Fibroblast of mammary gland (primary cell): ENCODE results near the gene TTC23L.

ENCODE experiments used
- DNase-seq: peaks from one replicate; pipeline ENCODE4 v3.0.0-alpha.2; 2010; ENCODE audit warnings: low read depth
- H3K4me3 ChIP-seq: 2 replicates; pipeline ENCODE4 v1.5.1; 2011; ENCODE audit warnings: low read depth, mild to moderate bottlenecking, low read length, moderate library complexity; ENCODE audit not compliant: control insufficient read depth
- TF ChIP-seq, protein P1 (sequence below): conservative IDR thresholded peaks from 2 replicates; pipeline ENCODE4 v1.5.1; 2011; ENCODE audit warnings: low read depth, low read length, inconsistent platforms; ENCODE audit not compliant: control insufficient read depth, insufficient read depth

The TTC23L gene

DNA sequence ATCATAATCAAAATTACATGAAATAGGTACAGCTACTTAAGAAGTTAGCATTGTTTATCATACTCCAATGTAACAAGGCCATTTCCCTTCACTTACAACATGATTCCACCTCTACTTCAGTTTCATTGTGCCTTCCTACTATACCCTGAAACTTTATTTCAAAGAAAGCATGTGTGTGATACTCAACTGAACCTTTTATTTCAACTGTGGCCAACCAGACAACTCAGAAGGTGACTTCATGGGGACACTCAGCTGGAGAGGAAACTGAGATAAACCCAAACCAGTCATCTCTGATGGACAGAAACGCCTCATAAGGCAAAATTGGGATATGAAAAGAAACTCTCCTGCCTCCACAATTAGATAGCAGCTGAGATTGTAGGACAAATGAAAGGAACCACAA lies 5.9 kb upstream of the TTC23L start:
- no peak overlapping the region for H3K4me3 ChIP-seq
- TF ChIP-seq, protein P1, sequence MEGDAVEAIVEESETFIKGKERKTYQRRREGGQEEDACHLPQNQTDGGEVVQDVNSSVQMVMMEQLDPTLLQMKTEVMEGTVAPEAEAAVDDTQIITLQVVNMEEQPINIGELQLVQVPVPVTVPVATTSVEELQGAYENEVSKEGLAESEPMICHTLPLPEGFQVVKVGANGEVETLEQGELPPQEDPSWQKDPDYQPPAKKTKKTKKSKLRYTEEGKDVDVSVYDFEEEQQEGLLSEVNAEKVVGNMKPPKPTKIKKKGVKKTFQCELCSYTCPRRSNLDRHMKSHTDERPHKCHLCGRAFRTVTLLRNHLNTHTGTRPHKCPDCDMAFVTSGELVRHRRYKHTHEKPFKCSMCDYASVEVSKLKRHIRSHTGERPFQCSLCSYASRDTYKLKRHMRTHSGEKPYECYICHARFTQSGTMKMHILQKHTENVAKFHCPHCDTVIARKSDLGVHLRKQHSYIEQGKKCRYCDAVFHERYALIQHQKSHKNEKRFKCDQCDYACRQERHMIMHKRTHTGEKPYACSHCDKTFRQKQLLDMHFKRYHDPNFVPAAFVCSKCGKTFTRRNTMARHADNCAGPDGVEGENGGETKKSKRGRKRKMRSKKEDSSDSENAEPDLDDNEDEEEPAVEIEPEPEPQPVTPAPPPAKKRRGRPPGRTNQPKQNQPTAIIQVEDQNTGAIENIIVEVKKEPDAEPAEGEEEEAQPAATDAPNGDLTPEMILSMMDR, result no peak
- DNase-seq, result no peak

DNA sequence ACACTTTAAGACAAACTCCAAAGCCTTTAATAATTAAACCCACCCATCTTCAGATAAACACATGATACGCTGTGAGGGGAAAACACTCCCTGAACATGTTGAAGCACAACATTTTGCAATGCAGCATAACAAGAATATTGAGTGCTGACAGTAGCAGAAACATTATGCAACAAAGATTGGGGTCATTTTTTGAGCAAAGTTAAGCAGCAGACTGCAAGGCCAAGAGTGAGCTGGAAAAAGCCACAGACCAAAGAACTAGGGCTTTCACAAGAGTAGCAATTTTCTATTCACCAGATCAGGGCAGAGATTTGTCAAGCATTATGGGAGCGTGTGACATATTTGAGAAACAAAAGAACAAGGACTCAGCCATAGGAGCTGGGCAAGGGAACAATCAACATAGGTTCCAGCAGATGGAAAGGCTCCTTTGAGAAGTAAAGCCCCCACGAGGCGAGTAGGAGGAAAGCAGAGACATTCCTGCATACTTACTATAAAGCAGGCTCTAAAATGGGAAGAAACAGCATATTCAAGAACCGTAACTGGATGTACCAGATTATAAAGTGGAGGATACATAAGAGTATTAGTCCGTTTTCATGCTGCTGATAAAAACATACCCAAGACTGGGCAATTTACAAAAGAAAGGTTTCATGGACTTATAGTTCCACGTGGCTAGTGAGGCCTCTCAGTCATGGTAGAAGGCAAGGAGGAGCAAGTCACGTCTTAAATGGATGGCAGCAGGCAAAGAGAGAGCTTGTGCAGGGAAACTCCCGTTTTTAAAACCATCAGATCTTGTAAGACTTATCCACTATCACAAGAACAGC lies 4.8 kb upstream of the TTC23L start:
- TF ChIP-seq, protein P1, result no peak
- peak; percentile 23 for DNase-seq
- H3K4me3 ChIP-seq, result no peak overlapping the region

DNA sequence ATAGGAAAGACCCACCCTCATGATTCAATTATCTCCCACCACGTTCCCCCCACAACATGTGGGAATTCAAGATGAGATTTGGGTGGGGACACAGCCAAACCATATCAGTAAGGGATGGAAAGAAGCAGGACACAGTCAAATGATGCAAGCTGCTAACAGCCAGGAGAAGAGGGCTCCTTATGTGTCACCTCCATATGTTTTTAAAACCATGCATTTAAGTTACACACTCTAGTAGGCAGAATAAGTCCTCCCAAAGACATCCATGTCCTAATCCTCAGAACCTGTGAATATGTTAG lies 4.2 kb upstream of the TTC23L start:
- DNase-seq, result no peak
- H3K4me3 ChIP-seq, result no peak overlapping the region
- TF ChIP-seq, protein P1, result no peak

DNA sequence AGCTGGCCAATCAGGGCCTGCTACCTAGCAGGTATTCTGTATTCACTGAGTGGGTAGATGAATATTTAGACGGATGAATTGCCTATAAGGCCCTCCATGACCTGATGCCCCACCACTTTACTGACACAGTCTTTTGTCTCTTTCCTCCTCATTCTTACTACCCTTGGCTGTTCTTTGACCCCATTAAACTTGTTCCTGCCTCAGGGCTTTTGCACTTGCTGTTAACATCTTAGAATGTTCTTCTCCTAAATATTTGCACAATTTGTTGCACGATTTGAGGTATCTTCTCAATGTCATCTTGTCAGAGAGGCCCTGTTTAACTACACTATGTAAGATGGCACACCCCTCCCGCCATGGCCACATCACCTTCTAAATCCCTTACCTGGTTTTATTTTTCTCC lies 3.3 kb upstream of the TTC23L start:
- TF ChIP-seq, protein P1, result no peak
- H3K4me3 ChIP-seq, result no peak overlapping the region
- no peak for DNase-seq

DNA sequence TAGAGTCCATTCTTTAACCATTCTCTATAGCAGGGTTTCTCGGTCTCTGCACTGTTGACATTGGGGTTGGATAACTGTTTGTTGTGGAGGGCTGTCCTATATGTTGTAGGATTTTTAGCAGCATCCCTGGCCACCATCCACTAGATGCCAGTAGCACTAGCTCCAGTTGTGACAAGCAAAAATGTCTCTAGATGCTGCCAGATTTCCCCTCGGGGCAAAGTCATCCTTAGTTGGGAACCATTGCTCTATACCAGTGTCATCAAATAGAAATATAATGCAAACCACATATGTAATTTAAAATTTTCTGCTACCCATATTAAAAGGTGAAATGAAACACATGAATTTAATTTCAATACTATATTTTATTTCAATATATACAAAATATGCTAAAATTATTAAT lies 2.9 kb downstream of the TTC23L start:
- no peak overlapping the region for H3K4me3 ChIP-seq
- DNase-seq, result no peak
- TF ChIP-seq, protein P1, result no peak

DNA sequence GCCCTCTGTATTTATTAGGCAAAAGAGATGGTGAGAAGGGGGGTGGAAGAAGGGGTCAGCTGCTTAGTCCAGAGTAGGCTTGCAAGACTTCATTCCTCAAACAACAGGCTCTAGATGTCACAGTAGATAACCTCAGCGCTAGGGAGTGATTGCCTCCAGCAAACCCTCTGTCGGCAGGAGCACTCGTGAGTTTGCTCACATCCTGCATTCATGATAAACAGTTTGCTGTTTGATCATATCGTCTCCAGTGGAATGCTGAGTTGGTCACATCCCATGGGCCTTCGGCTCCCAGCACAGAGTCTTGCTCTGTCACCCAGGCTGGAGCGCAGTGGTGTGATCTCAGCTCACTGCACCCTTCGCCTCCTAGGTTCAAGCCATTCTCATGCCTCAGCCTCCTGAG lies 3.6 kb downstream of the TTC23L start:
- TF ChIP-seq, protein P1, result no peak
- H3K4me3 ChIP-seq, result no peak overlapping the region
- DNase-seq, result no peak

DNA sequence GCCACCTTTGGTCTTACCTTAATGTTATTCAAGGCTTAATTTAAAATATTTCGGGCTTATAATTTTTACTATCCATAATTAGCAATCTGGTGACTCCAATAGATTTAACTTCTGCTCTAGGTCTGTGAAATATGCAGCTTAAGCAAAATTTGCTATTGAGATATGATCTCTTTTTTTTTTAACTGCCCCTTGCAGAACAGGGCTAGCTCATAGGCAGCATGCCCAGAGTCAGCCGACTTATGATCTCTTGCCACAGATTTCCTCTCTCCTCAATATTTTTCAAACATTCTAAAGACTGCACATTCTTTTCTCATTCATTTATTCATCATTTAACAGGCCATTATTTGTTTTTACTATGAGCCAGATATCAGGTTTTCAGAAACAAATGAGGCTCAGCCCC lies 4.5 kb downstream of the TTC23L start:
- peak; percentile 28 for DNase-seq
- TF ChIP-seq, protein P1, result no peak
- H3K4me3 ChIP-seq, result no peak overlapping the region
